MM.1S (cell line): ENCODE measurements around the gene EXOC4.

ENCODE experiments used
- CTCF ChIP-seq: fragments of 300-600 bp; sonication (generic); IDR thresholded peaks from 2 replicates; pipeline ENCODE4 v1.5.1; 2016; ENCODE audit warnings: antibody characterized with exemption, low read length, mixed read lengths
- EZH2phosphoT487 ChIP-seq: fragments of 300-600 bp; sonication (generic); IDR thresholded peaks from 2 replicates; pipeline ENCODE4 v1.6.1; 2018; ENCODE audit warnings: antibody characterized with exemption, low read length

GRCh38 chr7:133654547-133654946 is 401.7 kb downstream of the EXOC4 start:
- TF ChIP-seq CTCF (no peak), EZH2phosphoT487 (no peak)
